ENCODE measurements around the gene ZBTB48.

Gene ZBTB48

GRCh38 chr1:6637770-6638169, 58.0 kb downstream of the ZBTB48 start:
- FAIRE-seq (no peak), DNase-seq (ENCODE audit: insufficient read length, low spot score) (no peak)
- no peak for TF ChIP-seq CTCF (IDR thresholded peaks at IDR 0.05; ENCODE audit: insufficient read depth, missing control alignments)

GRCh38 chr1:6638226-6638625, 58.4 kb downstream of the ZBTB48 start:
- DNase-seq (ENCODE audit: insufficient read length, low spot score) (no peak), FAIRE-seq (no peak)
- no peak for TF ChIP-seq CTCF (IDR thresholded peaks at IDR 0.05; ENCODE audit: insufficient read depth, missing control alignments)
